HEK293 (cell line): Measurements from ENCODE around the gene COX5A.

ENCODE experiments used
- CTCF ChIA-PET: fragments of 350-600 bp; formaldehyde crosslinking; extraction: SDS; loops from one replicate; lab custom pipeline; 2021; ENCODE audit warnings: antibody characterized with exemption; lab: Yijun Ruan, JAX
- POLR2A ChIA-PET: fragments of 300-600 bp; formaldehyde crosslinking; extraction: SDS; loops from one replicate; lab custom pipeline; 2020; ENCODE audit warnings: antibody characterized with exemption, inconsistent platforms; lab: Yijun Ruan, JAX
- H3K27ac ChIP-seq: fragments of 200-500 bp; sonication (Bioruptor generic); 2 replicates; pipeline ENCODE4 v1.5.1; 2014; ENCODE audit warnings: low read depth, low read length, control low read depth, inconsistent platforms; ENCODE audit errors: extremely low read depth
- H3K36me3 ChIP-seq, 2 experiments: fragments of 200-500 bp in 1 of 2; sonication (Bioruptor generic) in 1 of 2; 1 replicate in 1 of 2; 2 replicates in 1 of 2; pipeline ENCODE4 v1.5.1; 2014 to 2017; ENCODE audit warnings: inconsistent platforms in 2 of 2, low read length in 2 of 2; ENCODE audit not compliant: control insufficient read depth in 2 of 2, insufficient read depth in 1 of 2
- H3K4me1 ChIP-seq: fragments of 200-500 bp; sonication (Bioruptor generic); 2 replicates; pipeline ENCODE4 v1.5.1; 2014; ENCODE audit warnings: mild to moderate bottlenecking, low read length, inconsistent platforms; ENCODE audit not compliant: control insufficient read depth, insufficient read depth
- H3K4me3 ChIP-seq: 2 replicates; pipeline ENCODE4 v1.5.1; 2011; ENCODE audit warnings: low read depth, mild to moderate bottlenecking, control low read depth, low read length, moderate library complexity
- H3K9me3 ChIP-seq: fragments of 200-500 bp; sonication (Bioruptor generic); 2 replicates; pipeline ENCODE4 v1.5.1; 2014; ENCODE audit warnings: low read depth, low read length, inconsistent platforms; ENCODE audit not compliant: control insufficient read depth, insufficient read depth
- GLIS1 ChIP-seq: fragments of 450-650 bp; formaldehyde crosslinking; IDR thresholded peaks from 2 replicates; pipeline ENCODE4 v1.5.1; 2016; ENCODE audit warnings: missing biosample characterization, missing genetic modification characterization
- PATZ1 ChIP-seq: fragments of 450-650 bp; formaldehyde crosslinking; IDR thresholded peaks from 2 replicates; pipeline ENCODE4 v1.5.1; 2016; ENCODE audit warnings: missing biosample characterization, missing genetic modification characterization
- PRDM1 ChIP-seq: fragments of 450-650 bp; formaldehyde crosslinking; IDR thresholded peaks from 2 replicates; pipeline ENCODE4; 2016; ENCODE audit warnings: missing biosample characterization, missing genetic modification characterization
- SETDB1 ChIP-seq: IDR thresholded peaks from one replicate; pipeline ENCODE4 v1.6.1; 2017; ENCODE audit warnings: mild to moderate bottlenecking, low read length, moderate library complexity, mixed read lengths; ENCODE audit not compliant: insufficient read length
- TRIM28 ChIP-seq: IDR thresholded peaks from 2 replicates; pipeline ENCODE4 v1.6.1; 2011; ENCODE audit warnings: low read length, control low read depth, borderline replicate concordance
- ZBTB48 ChIP-seq: fragments of 450-650 bp; formaldehyde crosslinking; IDR thresholded peaks from 2 replicates; pipeline ENCODE4 v1.5.1; 2016; ENCODE audit warnings: missing biosample characterization, missing genetic modification characterization
- ZBTB8A ChIP-seq: fragments of 450-650 bp; formaldehyde crosslinking; IDR thresholded peaks from 2 replicates; pipeline ENCODE4 v1.5.1; 2016; ENCODE audit warnings: missing biosample characterization, missing genetic modification characterization
- ZEB2 ChIP-seq: fragments of 450-650 bp; formaldehyde crosslinking; IDR thresholded peaks from 2 replicates; pipeline ENCODE4 v1.5.1; 2016; ENCODE audit warnings: missing biosample characterization, missing genetic modification characterization
- ZFHX2 ChIP-seq: fragments of 450-650 bp; formaldehyde crosslinking; conservative IDR thresholded peaks from 2 replicates; pipeline ENCODE4 v1.5.1; 2016; ENCODE audit warnings: missing biosample characterization, missing genetic modification characterization
- ZFP69B ChIP-seq: fragments of 450-650 bp; formaldehyde crosslinking; IDR thresholded peaks from 2 replicates; pipeline ENCODE4 v1.5.1; 2016; ENCODE audit warnings: missing biosample characterization, missing genetic modification characterization
- ZNF184 ChIP-seq: fragments of 450-650 bp; IDR thresholded peaks from 2 replicates; pipeline ENCODE4 v1.5.1; 2018; ENCODE audit warnings: missing biosample characterization, mild to moderate bottlenecking, missing genetic modification characterization
- ZNF2 ChIP-seq: fragments of 450-650 bp; formaldehyde crosslinking; IDR thresholded peaks from 2 replicates; pipeline ENCODE4 v1.5.1; 2016; ENCODE audit warnings: missing biosample characterization, missing genetic modification characterization
- ZNF274 ChIP-seq, 2 experiments: fragments of 200-500 bp in 1 of 2; fragments of 450-650 bp in 1 of 2; sonication (Bioruptor generic) in 1 of 2; formaldehyde crosslinking in 1 of 2; IDR thresholded peaks; 2 replicates each; pipeline versions ENCODE4 v1.5.1 to v1.6.1; 2014 to 2016; ENCODE audit warnings: borderline replicate concordance in 1 of 2, inconsistent platforms in 1 of 2, low read length in 1 of 2, missing biosample characterization in 1 of 2, missing genetic modification characterization in 1 of 2
- ZNF521 ChIP-seq: fragments of 450-650 bp; formaldehyde crosslinking; IDR thresholded peaks from 2 replicates; pipeline ENCODE4 v1.5.1; 2017; ENCODE audit warnings: missing biosample characterization, mild to moderate bottlenecking, missing genetic modification characterization
- ZNF580 ChIP-seq: fragments of 450-650 bp; formaldehyde crosslinking; IDR thresholded peaks from 2 replicates; pipeline ENCODE4 v1.5.1; 2016; ENCODE audit warnings: missing biosample characterization, missing genetic modification characterization
- ZNF610 ChIP-seq: fragments of 450-650 bp; formaldehyde crosslinking; IDR thresholded peaks from 2 replicates; pipeline ENCODE4 v1.5.1; 2016; ENCODE audit warnings: missing biosample characterization, missing genetic modification characterization, borderline replicate concordance
- ZNF785 ChIP-seq: fragments of 450-650 bp; formaldehyde crosslinking; IDR thresholded peaks from 2 replicates; pipeline ENCODE4 v1.5.1; 2016; ENCODE audit warnings: missing biosample characterization, missing genetic modification characterization
- TF ChIP-seq, protein P1 (sequence below): fragments of 450-650 bp; formaldehyde crosslinking; IDR thresholded peaks from 2 replicates; pipeline ENCODE4 v1.5.1; 2017; ENCODE audit warnings: missing biosample characterization, missing genetic modification characterization
- TF ChIP-seq, protein P2 (sequence below): fragments of 450-650 bp; IDR thresholded peaks from 2 replicates; pipeline ENCODE4 v1.5.1; 2018; ENCODE audit warnings: missing biosample characterization, mild to moderate bottlenecking, missing genetic modification characterization

COX5A gene

DNA sequence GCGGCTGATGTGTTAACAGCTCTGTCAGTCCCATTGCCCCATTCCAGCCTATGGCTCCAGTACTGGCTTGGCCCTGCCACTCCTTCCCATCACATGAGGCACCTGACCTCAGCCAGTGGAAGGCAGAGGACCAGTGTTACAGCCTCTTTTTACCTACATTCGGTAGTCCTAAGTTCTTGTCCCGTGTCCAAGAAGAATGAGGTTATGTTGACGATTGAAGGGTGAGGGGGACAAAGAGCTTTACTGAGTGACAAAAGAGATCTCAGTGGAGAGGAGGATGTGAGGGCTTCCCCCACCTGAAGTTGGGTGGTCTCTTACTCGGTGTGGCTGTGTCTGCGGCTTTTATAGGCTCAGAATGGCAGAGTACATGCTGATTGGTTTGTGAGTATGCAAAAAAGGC lies 55.3 kb downstream of the COX5A start:
- CTCF ChIA-PET: interaction anchor here (0.6 to 2.0 kb wide), 4 partner anchors 9 to 68 kb away, joined by 3 to 9 read pairs (median 4); partner anchors contain the start of gene SCAMP2
- POLR2A ChIA-PET: interaction anchor here (1.5 to 2.0 kb wide), 2 partner anchors 11 to 12 kb away, joined by 4 to 5 read pairs; no protein-coding TSS in a partner anchor
- no peaks in the 10 kb centered on the region for H3K9me3 ChIP-seq
- H3K36me3 ChIP-seq: no peaks in the 10 kb centered on the region
- no peak for TF ChIP-seq ZNF274 (IDR thresholded peaks at IDR 0.05; ENCODE audit: low read length)
- no peak for TF ChIP-seq ZNF274 (tag by site-specific recombination; IDR thresholded peaks at IDR 0.05; ENCODE audit: borderline replicate concordance)
- TF ChIP-seq TRIM28: peak; percentile 64; the same call in 1 of the 2 replicates
- TF ChIP-seq SETDB1: peak; percentile 56
- TF ChIP-seq, all 188 proteins: peak for 2
- no peak overlapping the region for H3K27ac ChIP-seq
- H3K4me3 ChIP-seq: no peak overlapping the region
- no peaks in the 10 kb centered on the region for H3K4me1 ChIP-seq

DNA sequence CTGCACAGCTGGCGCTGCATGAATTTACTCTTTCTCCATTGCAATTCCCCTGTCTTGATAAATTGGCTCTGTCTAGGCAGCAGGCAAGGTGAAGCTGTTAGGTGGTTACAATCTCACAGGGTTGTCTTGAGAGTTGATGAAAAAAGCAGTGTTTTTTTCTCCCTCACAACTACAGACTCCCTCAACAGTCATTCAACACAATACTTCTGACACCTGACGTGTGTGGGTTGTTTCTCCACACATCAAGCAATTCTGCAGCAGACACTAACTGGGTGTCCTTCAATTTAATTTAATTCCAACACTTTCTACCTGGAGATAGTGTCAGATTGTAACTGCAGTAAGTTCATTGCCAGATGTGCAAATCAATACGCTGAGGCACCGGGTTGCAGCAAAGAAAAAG lies 59.6 kb downstream of the COX5A start:
- H3K4me3 ChIP-seq: no peak overlapping the region
- H3K9me3 ChIP-seq: no peaks in the 10 kb centered on the region
- CTCF ChIA-PET: interaction anchor here (0.6 kb wide), 1 partner anchor 19 kb away, joined by 3 read pairs; no protein-coding TSS in a partner anchor
- POLR2A ChIA-PET: no interaction called here
- no peak overlapping the region for H3K27ac ChIP-seq
- TF ChIP-seq ZFHX2 (tag by site-specific recombination): no peak
- H3K36me3 ChIP-seq: no peaks in the 10 kb centered on the region
- H3K4me1 ChIP-seq: no peaks in the 10 kb centered on the region

- ChIA-PET POLR2A (interaction anchor here (0.9 to 4.3 kb wide), 7 partner anchors 10 to 83 kb away, joined by 3 to 12 read pairs (median 5); partner anchors contain the start of genes FAM219B, MPI and RPP25), CTCF (interaction anchor here (0.6 to 1.4 kb wide), 4 partner anchors 8 to 239 kb away, joined by 3 to 4 read pairs (median 4); no protein-coding TSS in a partner anchor)
- Histone ChIP-seq H3K36me3 (peaks cover 2 to 11% of the 10 kb centered on the region in 2 experiments; a peak in 2 of 3 replicates), H3K27ac (peak overlapping the region; percentile 46; the same call in 1 of the 2 replicates), H3K4me3 (peak overlapping the region; percentile 96), H3K4me1 (peaks cover 7% of the 10 kb centered on the region), H3K9me3 (no peaks in the 10 kb centered on the region)
- 0 out of 2 replicates have a peak, but pooled peaks have one; percentile 42 for TF ChIP-seq ZNF184 (tag by site-specific recombination)
- TF ChIP-seq ZBTB48 (tag by site-specific recombination): peak; percentile 91
- TF ChIP-seq, protein P1, sequence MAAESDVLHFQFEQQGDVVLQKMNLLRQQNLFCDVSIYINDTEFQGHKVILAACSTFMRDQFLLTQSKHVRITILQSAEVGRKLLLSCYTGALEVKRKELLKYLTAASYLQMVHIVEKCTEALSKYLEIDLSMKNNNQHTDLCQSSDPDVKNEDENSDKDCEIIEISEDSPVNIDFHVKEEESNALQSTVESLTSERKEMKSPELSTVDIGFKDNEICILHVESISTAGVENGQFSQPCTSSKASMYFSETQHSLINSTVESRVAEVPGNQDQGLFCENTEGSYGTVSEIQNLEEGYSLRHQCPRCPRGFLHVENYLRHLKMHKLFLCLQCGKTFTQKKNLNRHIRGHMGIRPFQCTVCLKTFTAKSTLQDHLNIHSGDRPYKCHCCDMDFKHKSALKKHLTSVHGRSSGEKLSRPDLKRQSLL (tag by site-specific recombination): peak; percentile 72; the same call in 1 of the 2 replicates
- peak; percentile 27; the same call in 1 of the 2 replicates for TF ChIP-seq ZNF2 (tag by site-specific recombination)
- peak; percentile 72 for TF ChIP-seq ZFP69B (tag by site-specific recombination)
- peak; percentile 13; the same call in 1 of the 2 replicates for TF ChIP-seq ZNF580
- peak; percentile 92 for TF ChIP-seq GLIS1 (tag by site-specific recombination)
- TF ChIP-seq PATZ1 (tag by site-specific recombination): peak; percentile 70; the same call in 1 of the 2 replicates
- peak; percentile 63 for TF ChIP-seq PRDM1 (tag by site-specific recombination)
- no peak for TF ChIP-seq ZNF521 (tag by site-specific recombination)
- TF ChIP-seq ZNF610 (tag by site-specific recombination): no peak
- TF ChIP-seq, protein P2, sequence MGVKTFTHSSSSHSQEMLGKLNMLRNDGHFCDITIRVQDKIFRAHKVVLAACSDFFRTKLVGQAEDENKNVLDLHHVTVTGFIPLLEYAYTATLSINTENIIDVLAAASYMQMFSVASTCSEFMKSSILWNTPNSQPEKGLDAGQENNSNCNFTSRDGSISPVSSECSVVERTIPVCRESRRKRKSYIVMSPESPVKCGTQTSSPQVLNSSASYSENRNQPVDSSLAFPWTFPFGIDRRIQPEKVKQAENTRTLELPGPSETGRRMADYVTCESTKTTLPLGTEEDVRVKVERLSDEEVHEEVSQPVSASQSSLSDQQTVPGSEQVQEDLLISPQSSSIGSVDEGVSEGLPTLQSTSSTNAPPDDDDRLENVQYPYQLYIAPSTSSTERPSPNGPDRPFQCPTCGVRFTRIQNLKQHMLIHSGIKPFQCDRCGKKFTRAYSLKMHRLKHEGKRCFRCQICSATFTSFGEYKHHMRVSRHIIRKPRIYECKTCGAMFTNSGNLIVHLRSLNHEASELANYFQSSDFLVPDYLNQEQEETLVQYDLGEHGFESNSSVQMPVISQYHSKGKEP (tag by site-specific recombination): no peak
- peak; percentile 47; the same call in 1 of the 2 replicates for TF ChIP-seq ZNF785 (tag by site-specific recombination)
- 0 out of 2 replicates have a peak, but pooled peaks have one; percentile 42 for TF ChIP-seq ZEB2
- peak; percentile 56; the same call in 1 of the 2 replicates for TF ChIP-seq ZBTB8A
- TF ChIP-seq ZFHX2 (tag by site-specific recombination): peak; percentile 66
These were observed 64.0 kb downstream of the COX5A start for GRCh38 chr15:74873756-74874424.
